Transverse colon (tissue), 4 donors: Measurements from ENCODE around the gene ZBTB4. TPM values are rescaled to one million over a fixed set of nuclear protein-coding genes. Genes with fewer than 3 reads are reported as not detected.

Source experiments
- DNase-seq: peaks from one replicate; pipeline ENCODE4 v3.0.0-alpha.2; 2019
- H3K27ac ChIP-seq, 4 donors: fragments of 200-600 bp; sonication (generic); 2 replicates each; pipeline ENCODE4 v1.5.1; 2016 to 2018; ENCODE audit warnings: inconsistent platforms in 4 of 4
- H3K27me3 ChIP-seq: fragments of 200-600 bp; sonication (generic); 2 replicates; pipeline ENCODE4 v1.5.1; 2017; ENCODE audit warnings: inconsistent platforms
- H3K36me3 ChIP-seq, 4 donors: fragments of 200-600 bp; sonication (generic); 2 replicates each; pipeline ENCODE4 v1.5.1; 2017 to 2019; ENCODE audit warnings: inconsistent platforms in 4 of 4
- H3K4me1 ChIP-seq, 4 donors: fragments of 200-600 bp; sonication (generic); 2 replicates each; pipeline ENCODE4 v1.5.1; 2017 to 2020; ENCODE audit warnings: inconsistent platforms in 4 of 4
- H3K4me3 ChIP-seq, 4 donors: fragments of 200-600 bp; sonication (generic); 1 replicate in 1 of 4; 2 replicates in 3 of 4; pipeline versions ENCODE4 v1.5.1 to v1.6.1; 2017 to 2019; ENCODE audit warnings: inconsistent platforms in 4 of 4
- H3K9me3 ChIP-seq, 2 donors: fragments of 200-600 bp; sonication (generic); 2 replicates each; pipeline ENCODE4 v1.5.1; 2017 to 2019; ENCODE audit warnings: inconsistent platforms in 2 of 2
- EP300 ChIP-seq: sonication (generic); formaldehyde crosslinking; IDR thresholded peaks from one replicate; pipeline ENCODE4 v1.6.1; 2017; ENCODE audit warnings: antibody characterized with exemption, low read depth
- POLR2A ChIP-seq: fragments of 450-650 bp; IDR thresholded peaks from one replicate; pipeline ENCODE4 v1.6.1; 2016; ENCODE audit warnings: antibody characterized with exemption, mild to moderate bottlenecking, moderate library complexity
- POLR2AphosphoS5 ChIP-seq, 3 donors: sonication (generic); formaldehyde crosslinking; IDR thresholded peaks; one replicate each; pipeline ENCODE4 v1.6.1; 2016; ENCODE audit warnings: antibody characterized with exemption in 3 of 3
- WGBS, 2 donors: methylation state at CpG; one replicate each; pipeline ENCODE4 v1.1.5; 2018; ENCODE audit warnings: low coverage in 1 of 2; 5-methylcytosine and 5-hydroxymethylcytosine counted together
- in situ Hi-C, 4 donors: fragments of 200-750 bp; cut with MboI; loops; one replicate each; pipeline versions ENCODE4 v1.15.0 to v1.15.1; 2017; ENCODE audit warnings: low sequenced_read_pairs in 3 of 4, low pct_ligation_motif_present in 1 of 4, low pct_unique_long_range_greater_than_20kb in 1 of 4
- intact Hi-C: fragments of 100-400 bp; cut with DNase I; formaldehyde crosslinking; loops from one replicate; pipeline ENCODE4 v1.15.1; 2023; ENCODE audit warnings: low total_unique reads
- total RNA-seq, 4 donors: library from RNA; depleted of rRNA; stranded (reverse); fragments of >200 nt; gene quantifications; one replicate each; pipeline ENCODE4 v1.1.0, GENCODE V29; 2016
- TF ChIP-seq, protein P1 (sequence below), 5 experiments: fragments of 200-600 bp in 3 of 5; fragments of 450-650 bp in 2 of 5; sonication (generic) in 3 of 5; IDR thresholded peaks; 1 replicate in 2 of 5; 2 replicates in 3 of 5; pipeline ENCODE4 v1.5.1; 2016 to 2017; ENCODE audit warnings: antibody characterized with exemption in 5 of 5, inconsistent platforms in 3 of 5, mild to moderate bottlenecking in 2 of 5, moderate library complexity in 1 of 5

The ZBTB4 gene
- total RNA-seq, 4 donors from 2014 or later = 18.3 to 48.6 (median 23.2) TPM

DNA sequence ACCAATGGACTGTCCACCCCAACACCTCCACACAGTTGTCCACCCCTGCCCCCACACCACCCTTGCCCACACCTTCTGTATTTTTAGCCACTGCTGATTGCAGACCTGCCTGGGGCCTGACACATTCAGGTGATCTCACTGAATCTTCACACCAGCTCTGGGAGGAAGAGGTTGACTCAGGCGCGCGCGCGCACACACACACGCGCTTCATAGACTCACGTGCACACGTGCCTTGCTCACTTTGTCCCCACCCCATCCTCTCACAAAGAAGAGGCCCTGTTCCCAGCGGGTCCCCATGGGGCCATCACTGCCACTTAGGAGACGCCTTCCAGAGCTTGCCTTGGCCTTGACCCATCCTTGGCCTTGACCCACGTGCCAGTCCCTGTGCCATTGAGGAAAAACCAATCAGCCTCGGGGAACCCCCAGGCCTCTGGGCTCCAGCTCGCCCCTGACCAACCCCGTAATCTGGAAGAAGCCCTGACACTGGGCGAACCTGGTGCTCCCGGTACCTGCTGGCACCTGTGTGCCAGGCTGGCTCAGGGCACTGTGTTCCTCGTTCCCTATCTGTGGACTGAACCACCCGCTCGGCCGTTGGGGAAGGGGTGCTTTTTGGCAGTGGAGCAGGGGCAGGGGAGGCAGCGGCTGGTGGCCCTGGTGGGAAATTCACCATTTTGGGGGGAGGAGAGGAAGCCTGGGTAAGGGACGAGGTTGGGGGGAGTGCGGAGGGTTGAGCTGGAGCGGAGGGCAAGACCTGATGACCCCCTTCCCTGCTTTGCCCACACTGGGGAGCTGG, 68.6 kb downstream of the ZBTB4 start:
- WGBS, 2 donors = 82% methylated on average over 24 of the region's 25 CpGs; no CpG with 5 or more reads in 1 of the 2 donors
- H3K4me3 ChIP-seq = no peak overlapping the region
- H3K27me3 ChIP-seq = peaks cover 6% of the 10 kb centered on the region
- no peaks in the 10 kb centered on the region for H3K9me3 ChIP-seq
- no peak overlapping the region for H3K27ac ChIP-seq
- intact Hi-C loops (no loop called here), in situ Hi-C loops (no loop called here)
- TF ChIP-seq, protein P1, sequence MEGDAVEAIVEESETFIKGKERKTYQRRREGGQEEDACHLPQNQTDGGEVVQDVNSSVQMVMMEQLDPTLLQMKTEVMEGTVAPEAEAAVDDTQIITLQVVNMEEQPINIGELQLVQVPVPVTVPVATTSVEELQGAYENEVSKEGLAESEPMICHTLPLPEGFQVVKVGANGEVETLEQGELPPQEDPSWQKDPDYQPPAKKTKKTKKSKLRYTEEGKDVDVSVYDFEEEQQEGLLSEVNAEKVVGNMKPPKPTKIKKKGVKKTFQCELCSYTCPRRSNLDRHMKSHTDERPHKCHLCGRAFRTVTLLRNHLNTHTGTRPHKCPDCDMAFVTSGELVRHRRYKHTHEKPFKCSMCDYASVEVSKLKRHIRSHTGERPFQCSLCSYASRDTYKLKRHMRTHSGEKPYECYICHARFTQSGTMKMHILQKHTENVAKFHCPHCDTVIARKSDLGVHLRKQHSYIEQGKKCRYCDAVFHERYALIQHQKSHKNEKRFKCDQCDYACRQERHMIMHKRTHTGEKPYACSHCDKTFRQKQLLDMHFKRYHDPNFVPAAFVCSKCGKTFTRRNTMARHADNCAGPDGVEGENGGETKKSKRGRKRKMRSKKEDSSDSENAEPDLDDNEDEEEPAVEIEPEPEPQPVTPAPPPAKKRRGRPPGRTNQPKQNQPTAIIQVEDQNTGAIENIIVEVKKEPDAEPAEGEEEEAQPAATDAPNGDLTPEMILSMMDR (IDR thresholded peaks at IDR 0.05) = no peak
- TF ChIP-seq POLR2AphosphoS5 (IDR thresholded peaks at IDR 0.05) (no peak), EP300 (no peak), POLR2A (no peak)
- peaks cover 0 to 5% (median 2%) of the 10 kb centered on the region in 4 donors for H3K4me1 ChIP-seq
- no peak for DNase-seq
- no peaks in the 10 kb centered on the region for H3K36me3 ChIP-seq

DNA sequence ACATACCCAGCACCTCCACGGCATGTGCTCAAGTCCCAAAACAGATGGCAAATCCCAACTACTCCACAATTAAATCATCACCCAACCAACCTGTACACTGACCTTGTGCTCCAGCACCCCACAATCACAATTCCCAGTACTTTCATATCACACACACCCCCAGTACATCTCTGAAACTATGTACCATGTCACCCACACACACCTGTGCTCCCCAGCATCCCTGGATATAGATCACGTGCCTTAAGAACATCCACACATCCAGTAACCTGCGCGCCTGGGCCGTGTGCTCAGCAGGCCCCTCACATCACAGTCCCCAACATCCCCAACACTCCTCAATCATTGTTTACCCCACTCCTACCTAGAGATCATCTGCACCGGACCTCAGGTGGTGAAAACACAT, 69.7 kb downstream of the ZBTB4 start:
- Histone ChIP-seq H3K27ac (no peak overlapping the region), H3K9me3 (no peaks in the 10 kb centered on the region), H3K27me3 (peaks cover 17% of the 10 kb centered on the region), H3K36me3 (no peaks in the 10 kb centered on the region), H3K4me3 (no peak overlapping the region), H3K4me1 (peaks cover 0 to 16% (median 11%) of the 10 kb centered on the region in 4 donors)
- TF ChIP-seq, protein P1 (IDR thresholded peaks at IDR 0.05) = no peak
- TF ChIP-seq POLR2AphosphoS5 (IDR thresholded peaks at IDR 0.05) (no peak), POLR2A (no peak), EP300 (no peak)
- DNase-seq = no peak
- in situ Hi-C loops = no loop called here
- intact Hi-C loops = no loop called here
- WGBS, 2 donors = 87 to 93% methylated on average over 4 to 6 of the region's 6 CpGs

Other genes starting within 250 kb of the ZBTB4 start
- 100 to 1,000 TPM in 2 of 4 donors, 10 to 100 TPM in 2; 35.9 to 182 (median 69.2) TPM for gene DVL2, start 245.1 kb downstream of the ZBTB4 start, total RNA-seq
- gene PHF23, start 240.2 kb downstream of the ZBTB4 start, total RNA-seq = 10 to 100 TPM; 20.6 to 33.5 (median 27.8) TPM
- 100 to 1,000 TPM; 209 to 479 (median 394) TPM for gene GABARAP, start 237.2 kb downstream of the ZBTB4 start, total RNA-seq
- gene CTDNEP1, start 227.9 kb downstream of the ZBTB4 start, total RNA-seq = 100 to 1,000 TPM in 1 of 4 donors, 10 to 100 TPM in 3; 52.3 to 113 (median 60.4) TPM
- 10 to 100 TPM in 3 of 4 donors, 1 to 10 TPM in 1; 4.9 to 36.2 (median 30.3) TPM for gene ELP5, start 227.4 kb downstream of the ZBTB4 start, total RNA-seq
- gene CLDN7, start 217.2 kb downstream of the ZBTB4 start, total RNA-seq = 1,000 to 10,000 TPM in 1 of 4 donors, 100 to 1,000 TPM in 3; 571 to 1,162 (median 940) TPM
- gene SLC2A4, start 197.9 kb downstream of the ZBTB4 start, total RNA-seq = 10 to 100 TPM in 3 of 4 donors, 1 to 10 TPM in 1; 9.7 to 35.5 (median 20.3) TPM
- 100 to 1,000 TPM in 1 of 4 donors, 10 to 100 TPM in 3; 23.1 to 151 (median 43.4) TPM for gene YBX2, start 185.0 kb downstream of the ZBTB4 start, total RNA-seq
- gene EIF5A, start 172.0 kb downstream of the ZBTB4 start, total RNA-seq = 100 to 1,000 TPM in 3 of 4 donors, 10 to 100 TPM in 1; 91.3 to 188 (median 149) TPM
- 100 to 1,000 TPM in 3 of 4 donors, 10 to 100 TPM in 1; 96.5 to 578 (median 150) TPM for gene GPS2, start 164.3 kb downstream of the ZBTB4 start, total RNA-seq
- gene NEURL4, start 150.3 kb downstream of the ZBTB4 start, total RNA-seq = 100 to 1,000 TPM in 1 of 4 donors, 10 to 100 TPM in 3; 27.8 to 109 (median 35.0) TPM
- gene ACAP1, start 143.1 kb downstream of the ZBTB4 start, total RNA-seq = 10 to 100 TPM in 2 of 4 donors, 1 to 10 TPM in 2; 4.8 to 21.0 (median 10.0) TPM
- gene KCTD11, start 127.5 kb downstream of the ZBTB4 start, total RNA-seq = 10 to 100 TPM in 1 of 4 donors, 1 to 10 TPM in 3; 1.2 to 10.8 (median 7.8) TPM
- not detected for gene TMEM95, start 124.5 kb downstream of the ZBTB4 start, total RNA-seq
- 100 to 1,000 TPM in 1 of 4 donors, 10 to 100 TPM in 3; 38.9 to 110 (median 53.2) TPM for gene TNK1, start 98.5 kb downstream of the ZBTB4 start, total RNA-seq
- 10 to 100 TPM; 13.2 to 32.4 (median 18.4) TPM for gene PLSCR3, start 85.1 kb downstream of the ZBTB4 start, total RNA-seq
- 100 to 1,000 TPM in 2 of 4 donors, 10 to 100 TPM in 1, 1 to 10 TPM in 1; 10.0 to 129 (median 85.6) TPM for gene TMEM256, start 75.5 kb downstream of the ZBTB4 start, total RNA-seq
- gene NLGN2, start 71.8 kb downstream of the ZBTB4 start, total RNA-seq = 10 to 100 TPM in 1 of 4 donors, 1 to 10 TPM in 3; 2.2 to 12.3 (median 3.9) TPM
- gene SPEM1, start 59.3 kb downstream of the ZBTB4 start, total RNA-seq = not detected
- gene SPEM2, start 54.0 kb downstream of the ZBTB4 start, total RNA-seq = not detected
- gene SPEM3, start 50.8 kb downstream of the ZBTB4 start, total RNA-seq = not detected
- gene TMEM102, start 44.2 kb downstream of the ZBTB4 start, total RNA-seq = 10 to 100 TPM in 3 of 4 donors, 1 to 10 TPM in 1; 8.8 to 26.1 (median 16.3) TPM
- gene FGF11, start 40.1 kb downstream of the ZBTB4 start, total RNA-seq = 1 to 10 TPM in 3 of 4 donors, not detected in 1; 1.6 to 2.4 (median 1.9) TPM
- 10 to 100 TPM in 1 of 4 donors, 1 to 10 TPM in 2, not detected in 1; 5.8 to 10.3 (median 8.9) TPM for gene CHRNB1, start 34.6 kb downstream of the ZBTB4 start, total RNA-seq
- gene SLC35G6, start 1.8 kb upstream of the ZBTB4 start, total RNA-seq = not detected
- gene POLR2A, start 4.7 kb upstream of the ZBTB4 start, total RNA-seq = 100 to 1,000 TPM in 3 of 4 donors, 10 to 100 TPM in 1; 91.3 to 321 (median 127) TPM
- gene TNFSF12, start 69.4 kb upstream of the ZBTB4 start, total RNA-seq = 10 to 100 TPM; 20.8 to 53.1 (median 31.5) TPM
- 10 to 100 TPM; 19.7 to 94.3 (median 59.8) TPM for gene TNFSF13, start 79.1 kb upstream of the ZBTB4 start, total RNA-seq
- 100 to 1,000 TPM in 1 of 4 donors, 10 to 100 TPM in 3; 37.0 to 159 (median 45.2) TPM for gene SENP3, start 82.3 kb upstream of the ZBTB4 start, total RNA-seq
- 100 to 1,000 TPM in 1 of 4 donors, 10 to 100 TPM in 2, 1 to 10 TPM in 1; 3.8 to 102 (median 35.1) TPM for gene CD68, start 100.0 kb upstream of the ZBTB4 start, total RNA-seq
- gene MPDU1, start 104.2 kb upstream of the ZBTB4 start, total RNA-seq = 100 to 1,000 TPM in 3 of 4 donors, 10 to 100 TPM in 1; 97.9 to 312 (median 157) TPM
- gene SOX15, start 110.5 kb upstream of the ZBTB4 start, total RNA-seq = 1 to 10 TPM in 2 of 4 donors, not detected in 2; 2.3 to 4.3 TPM
- gene FXR2, start 135.3 kb upstream of the ZBTB4 start, total RNA-seq = 10 to 100 TPM; 11.7 to 25.4 (median 22.4) TPM
- gene SAT2, start 148.2 kb upstream of the ZBTB4 start, total RNA-seq = 100 to 1,000 TPM in 1 of 4 donors, 10 to 100 TPM in 3; 21.7 to 106 (median 67.7) TPM
- under 1 TPM in 2 of 4 donors, not detected in 2; 0.32 to 0.41 TPM for gene SHBG, start 150.5 kb upstream of the ZBTB4 start, total RNA-seq
- gene ATP1B2, start 171.3 kb upstream of the ZBTB4 start, total RNA-seq = 10 to 100 TPM in 1 of 4 donors, 1 to 10 TPM in 1, under 1 TPM in 2; 0.40 to 20.6 (median 2.3) TPM
- gene TP53, start 207.9 kb upstream of the ZBTB4 start, total RNA-seq = 10 to 100 TPM; 27.9 to 49.7 (median 31.7) TPM
- 10 to 100 TPM in 1 of 4 donors, 1 to 10 TPM in 3; 3.7 to 33.0 (median 6.0) TPM for gene WRAP53, start 208.8 kb upstream of the ZBTB4 start, total RNA-seq
- gene EFNB3, start 225.6 kb upstream of the ZBTB4 start, total RNA-seq = under 1 TPM in 2 of 4 donors, not detected in 2; 0.32 to 0.41 TPM
- gene DNAH2, start 238.1 kb upstream of the ZBTB4 start, total RNA-seq = under 1 TPM; under 0.01 to 0.55 (median 0.18) TPM